HUDEP-2 (cell line): ENCODE measurements around the gene NUDT1.
A peak's percentile ranks its signal among the peaks of the same experiment; 100 is the strongest.

Experiments
- DNase-seq, 76 experiments: peaks; one replicate each; lab custom pipeline; 2025; ENCODE audit not compliant: unreplicated experiment in 76 of 76; lab: John Stamatoyannopoulos, UW

NUDT1 gene

DNA sequence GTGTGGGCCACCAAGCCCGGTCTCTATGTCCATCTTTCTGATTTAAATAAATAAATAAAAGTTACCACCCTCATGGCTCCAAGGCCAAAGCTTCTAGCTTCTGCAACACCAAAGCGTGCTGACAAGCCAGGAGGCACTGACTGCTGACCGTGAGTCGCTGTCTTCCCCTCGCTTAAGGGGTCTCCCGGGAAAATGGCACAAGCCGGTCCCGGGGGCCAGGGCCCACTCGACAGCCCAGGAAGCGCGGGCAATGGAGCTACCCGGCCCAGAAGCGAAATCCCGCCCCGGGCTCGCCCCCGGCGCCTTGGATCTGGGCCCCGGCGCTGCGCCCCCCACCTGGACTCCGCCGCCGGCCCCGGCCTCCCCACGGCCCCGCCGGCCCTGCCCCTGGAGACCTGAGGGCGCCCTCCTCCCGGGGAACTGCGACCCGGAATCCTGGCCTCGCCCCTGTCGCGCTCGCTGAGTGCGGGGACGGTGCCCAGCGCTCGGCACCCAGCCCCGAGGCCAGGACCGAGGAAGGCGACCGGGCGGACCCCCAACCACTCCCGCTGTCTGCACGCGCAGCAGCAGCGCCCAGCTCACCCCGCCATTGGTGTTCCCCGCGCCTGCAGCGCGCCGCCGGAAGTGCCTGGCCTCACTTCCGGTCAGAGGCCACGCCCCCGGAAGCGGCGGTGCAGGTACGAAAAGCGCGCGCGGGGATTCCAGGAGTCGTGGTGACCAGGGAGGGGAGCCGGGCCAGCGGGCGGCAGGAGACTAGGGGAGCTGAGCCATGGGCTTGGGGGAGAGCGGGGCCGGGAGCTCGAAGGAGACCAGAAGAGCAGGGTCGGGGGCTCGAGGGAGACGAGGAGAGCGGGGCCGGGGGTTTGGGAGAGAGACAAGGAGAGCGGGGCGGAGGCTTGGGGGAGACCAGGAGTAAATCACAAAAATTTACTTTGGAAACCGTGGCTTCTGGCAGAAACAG, at the start of gene NUDT1, which contains the start of gene MRM2:
TSS of gene NUDT1 (plus strand) at position 647 of the 961 bp plus-strand sequence. CDS start 2,349 bp downstream, outside the sequence.
TSS of gene MRM2 (minus strand) at position 626 of the 961 bp plus-strand sequence. CDS start at position 590, 36 bp downstream.
- DNase-seq, result peak in 71 of 76 experiments; percentile 12 to 85 (median 63)

DNA sequence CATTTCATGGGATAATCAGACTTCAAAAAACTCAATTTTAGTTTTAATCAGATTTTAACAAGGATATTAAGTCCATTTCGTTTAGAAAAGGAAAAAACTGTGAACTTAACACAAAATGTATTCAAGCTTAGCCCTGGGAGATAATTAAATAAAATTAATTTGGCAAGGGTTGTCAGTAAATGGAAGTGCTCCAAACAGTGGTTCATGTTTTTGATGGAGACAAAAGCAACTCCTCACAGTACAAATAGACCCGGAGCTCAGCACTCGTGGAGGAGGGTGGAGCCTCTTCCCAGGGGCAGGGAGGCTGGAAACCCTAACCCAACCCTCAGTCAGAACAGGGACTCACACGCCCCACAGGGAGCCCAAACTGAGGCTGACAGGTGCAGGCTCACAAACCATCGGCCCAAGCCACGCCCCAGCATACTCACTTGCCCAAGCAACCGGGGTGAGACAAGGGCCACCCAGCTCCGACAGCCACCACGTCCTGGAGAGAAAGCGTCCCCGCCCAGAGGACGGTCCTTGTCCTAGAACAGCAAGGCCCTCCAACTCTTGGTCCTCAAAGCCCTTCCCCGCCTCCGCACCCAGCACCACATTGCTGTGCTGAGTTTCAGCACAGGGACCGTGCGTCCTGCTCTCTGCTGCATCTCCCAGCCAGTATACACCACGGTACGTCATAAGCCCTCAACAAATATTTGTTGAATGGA, 49.0 kb upstream of the NUDT1 start:
- no peak for DNase-seq

- DNase-seq, result no peak
Observed at GRCh38 chr7:2193575-2194305, 48.3 kb upstream of the NUDT1 start.

- peak in 4 of 76 experiments; percentile 4 to 37 (median 13) for DNase-seq
Observed at GRCh38 chr7:2195400-2196246, 46.4 kb upstream of the NUDT1 start.

GRCh38 chr7:2196381-2197378, 45.3 kb upstream of the NUDT1 start:
- no peak for DNase-seq

- DNase-seq, result no peak
Observed at GRCh38 chr7:2197436-2198155, 44.4 kb upstream of the NUDT1 start.

DNA sequence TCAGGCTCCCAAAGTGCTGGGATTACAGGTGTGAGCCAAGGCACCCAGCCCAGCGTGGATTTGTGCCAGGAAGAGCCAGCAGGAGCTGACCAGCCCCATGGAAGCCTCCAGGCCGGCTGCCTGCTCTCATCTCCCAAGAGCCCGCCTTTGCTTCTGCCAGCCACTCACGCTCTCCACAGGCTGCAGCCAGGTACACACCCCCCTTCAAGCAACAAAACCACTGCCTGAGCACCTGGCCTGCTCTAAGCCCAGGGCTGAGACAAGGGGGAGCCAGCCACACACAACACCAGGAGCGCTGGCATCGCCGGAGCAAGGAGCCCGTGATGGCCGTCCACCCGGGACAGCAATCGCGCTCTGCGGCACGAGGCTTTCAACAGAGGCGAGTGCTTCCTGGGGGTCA, 43.8 kb upstream of the NUDT1 start:
- no peak for DNase-seq

DNA sequence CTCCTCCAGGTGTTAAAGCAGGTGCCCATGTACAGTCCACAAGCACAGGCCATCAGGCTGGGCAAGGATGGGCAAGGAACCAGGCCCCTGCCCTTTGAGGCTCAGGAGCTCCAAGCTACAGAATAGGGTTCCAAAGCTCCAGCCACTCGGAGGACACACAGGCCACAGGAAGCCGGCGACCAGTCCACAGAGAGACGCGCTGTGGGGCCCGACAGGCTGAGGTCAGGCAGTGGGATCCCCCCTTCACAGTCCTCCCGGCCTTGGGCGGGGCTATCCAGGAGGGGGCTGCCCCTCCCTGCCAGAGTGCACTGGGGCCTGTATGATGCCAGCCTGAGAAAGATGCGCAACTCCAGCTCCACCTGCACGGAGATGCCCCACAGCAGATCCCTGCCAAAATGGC, 43.3 kb upstream of the NUDT1 start:
- no peak for DNase-seq

GRCh38 chr7:2199528-2199927, 42.5 kb upstream of the NUDT1 start:
- DNase-seq, result no peak

DNA sequence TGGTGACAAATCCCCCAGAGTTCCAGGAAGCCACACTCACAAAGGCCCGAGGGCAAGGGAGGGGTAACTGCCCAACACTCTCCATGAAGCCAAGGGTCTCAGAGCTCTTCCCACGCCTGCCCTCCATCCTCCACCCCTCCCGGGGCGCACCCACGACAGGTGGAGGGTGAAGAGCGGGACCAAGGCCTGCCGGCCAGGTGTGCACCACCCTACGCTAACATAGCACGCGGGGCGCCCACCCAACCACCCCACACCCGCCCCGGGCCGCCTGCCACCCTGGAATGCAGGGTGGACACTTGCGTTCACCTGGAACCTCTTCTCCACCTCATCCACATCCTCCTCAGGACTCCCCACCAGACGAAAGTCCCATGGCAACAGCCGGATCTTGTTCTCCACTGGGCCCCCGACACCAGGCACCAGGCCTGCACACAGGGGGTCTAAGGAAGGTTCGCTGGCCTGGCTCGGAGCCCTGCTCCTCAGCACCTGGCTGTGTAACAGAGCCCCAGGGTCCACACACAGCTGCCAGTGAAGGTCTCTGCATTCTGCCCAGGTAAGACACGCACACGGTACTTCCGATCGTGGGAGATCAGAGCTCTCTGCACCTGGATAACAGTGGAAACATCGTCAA, 42.0 kb upstream of the NUDT1 start:
- no peak for DNase-seq

- DNase-seq, result no peak
Observed at GRCh38 chr7:2200584-2200980, 41.4 kb upstream of the NUDT1 start.

DNA sequence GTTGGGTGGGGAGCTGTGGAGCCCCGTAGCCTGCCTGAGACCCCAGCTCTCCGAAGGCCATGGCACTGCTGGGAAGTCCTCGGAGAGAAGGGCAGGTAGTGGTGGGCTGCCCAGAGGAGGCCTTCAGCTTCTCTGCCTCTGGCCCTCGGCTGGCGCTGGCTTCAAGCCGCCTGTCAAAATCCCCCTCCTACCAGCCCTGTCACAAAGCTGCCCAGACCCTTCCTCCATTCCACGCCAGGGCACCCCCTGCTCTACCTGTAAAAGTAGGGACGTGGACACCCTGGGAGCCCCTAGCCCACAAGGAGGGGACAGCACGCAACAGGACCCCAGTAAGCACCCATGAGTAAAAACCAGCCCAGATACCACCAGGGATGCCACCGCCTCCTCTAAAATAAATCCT, 40.9 kb upstream of the NUDT1 start:
- DNase-seq, result no peak

- DNase-seq, result peak in 7 of 76 experiments; percentile 26 to 81 (median 45)
Observed at GRCh38 chr7:2201686-2202360, 40.2 kb upstream of the NUDT1 start.

GRCh38 chr7:2202361-2202761, 39.7 kb upstream of the NUDT1 start:
- no peak for DNase-seq

DNA sequence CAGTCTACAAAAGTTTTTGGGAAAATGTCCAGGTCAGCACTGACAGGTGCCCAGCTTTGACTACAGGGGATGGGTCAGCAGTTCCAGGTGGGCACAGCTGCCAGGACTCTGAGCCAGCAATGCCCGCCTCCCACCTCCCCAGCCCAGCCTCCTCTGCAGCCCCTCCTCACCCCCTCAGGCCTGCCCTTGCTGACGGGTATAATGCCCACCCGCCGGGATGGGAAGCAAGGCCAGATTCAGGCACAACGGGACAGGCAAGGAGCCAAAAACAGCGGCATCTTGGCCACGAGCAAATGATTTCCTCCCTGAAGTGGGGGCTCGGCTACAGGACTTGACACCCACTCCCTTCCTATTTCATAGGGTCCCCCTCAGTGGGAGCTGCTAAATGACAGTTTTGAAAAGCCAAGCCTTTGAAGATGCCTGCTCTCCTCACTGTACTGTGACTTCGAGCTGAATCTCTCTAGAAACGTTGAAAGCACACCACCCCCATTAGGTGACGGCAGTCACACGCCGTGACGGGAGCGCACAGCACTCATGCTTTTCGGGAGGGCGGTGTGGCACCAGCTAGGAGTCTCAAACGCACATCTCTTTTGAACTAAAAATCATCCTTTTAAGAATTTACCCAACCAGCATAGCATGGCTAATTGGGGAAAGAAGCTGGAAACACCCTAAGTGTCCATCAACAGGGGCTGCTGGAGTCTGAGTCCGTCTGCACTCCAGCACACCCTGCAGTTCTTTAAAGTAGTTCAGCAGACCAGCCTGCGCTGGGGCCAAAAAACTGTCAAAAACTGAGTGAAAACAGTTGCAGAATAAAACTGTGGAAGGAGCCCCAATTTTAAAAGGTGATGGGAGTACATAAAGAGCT, 38.9 kb upstream of the NUDT1 start:
- DNase-seq, result no peak

GRCh38 chr7:2203766-2204300, 38.2 kb upstream of the NUDT1 start:
- no peak for DNase-seq
